ENCODE measurements around the gene C17orf114.

The C17orf114 gene

DNA sequence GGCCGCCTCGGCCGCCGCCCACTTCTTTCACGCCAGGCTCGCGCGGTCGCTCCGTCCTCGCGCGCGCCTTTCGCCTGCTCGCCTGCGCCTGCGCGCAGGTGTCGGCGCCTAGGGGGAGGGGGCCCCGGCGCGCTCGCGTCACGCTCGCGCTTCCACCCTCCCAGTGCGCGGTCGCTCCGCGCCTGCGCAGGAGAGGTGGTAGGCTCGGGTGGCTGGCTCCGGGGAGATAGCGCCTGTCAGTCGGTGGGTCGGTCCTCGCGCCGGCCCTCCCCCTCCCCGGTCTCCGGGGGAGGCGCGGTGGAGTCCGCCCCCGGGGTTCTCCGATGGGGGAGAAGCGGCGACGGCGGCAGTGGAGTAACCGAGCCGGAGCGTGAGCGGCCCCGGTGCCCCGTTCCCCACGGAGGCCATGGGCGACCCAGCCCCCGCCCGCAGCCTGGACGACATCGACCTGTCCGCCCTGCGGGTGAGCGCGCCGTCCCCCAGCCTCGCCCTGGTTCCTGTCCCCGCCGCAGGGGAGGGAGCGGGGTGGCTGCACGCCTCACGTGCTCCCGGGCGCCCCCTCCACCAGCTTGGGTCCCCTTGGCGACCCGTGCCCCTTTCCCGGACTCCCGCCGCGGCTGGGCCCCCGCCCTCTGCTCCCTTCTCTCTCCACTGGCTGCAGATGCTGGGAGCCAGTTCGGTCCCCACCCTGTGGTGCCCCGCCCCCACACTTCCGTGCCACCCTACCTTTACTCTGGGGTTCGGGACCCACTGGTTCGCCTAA is 31.2 kb upstream of the C17orf114 start, which contains the start of gene MINK1 (continued):
- TF ChIP-seq, protein P1, sequence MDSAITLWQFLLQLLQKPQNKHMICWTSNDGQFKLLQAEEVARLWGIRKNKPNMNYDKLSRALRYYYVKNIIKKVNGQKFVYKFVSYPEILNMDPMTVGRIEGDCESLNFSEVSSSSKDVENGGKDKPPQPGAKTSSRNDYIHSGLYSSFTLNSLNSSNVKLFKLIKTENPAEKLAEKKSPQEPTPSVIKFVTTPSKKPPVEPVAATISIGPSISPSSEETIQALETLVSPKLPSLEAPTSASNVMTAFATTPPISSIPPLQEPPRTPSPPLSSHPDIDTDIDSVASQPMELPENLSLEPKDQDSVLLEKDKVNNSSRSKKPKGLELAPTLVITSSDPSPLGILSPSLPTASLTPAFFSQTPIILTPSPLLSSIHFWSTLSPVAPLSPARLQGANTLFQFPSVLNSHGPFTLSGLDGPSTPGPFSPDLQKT (IDR thresholded peaks at IDR 0.05; ENCODE audit: borderline replicate concordance, low read depth, low read length) = no peak
- no peak for TF ChIP-seq ZNF530 (tag by site-specific recombination; IDR thresholded peaks at IDR 0.05; ENCODE audit: low read depth)
- no peak for TF ChIP-seq ZNF155 (tag by site-specific recombination; IDR thresholded peaks at IDR 0.05)
- 0 out of 2 replicates have a peak, but pooled peaks have one; percentile 60 for TF ChIP-seq ZNF391 (tag by site-specific recombination; IDR thresholded peaks at IDR 0.05; ENCODE audit: borderline replicate concordance, low read depth)
- TF ChIP-seq ZNF2 (tag by site-specific recombination; IDR thresholded peaks at IDR 0.05) = no peak; the same call in 1 of the 2 replicates
- peak; percentile 69 for TF ChIP-seq KLF16 (tag by site-specific recombination; IDR thresholded peaks at IDR 0.05)
- no peak for TF ChIP-seq SCRT1 (tag by site-specific recombination; IDR thresholded peaks at IDR 0.05; ENCODE audit: borderline replicate concordance)
- peak; percentile 72 for TF ChIP-seq SP2 (tag by site-specific recombination; IDR thresholded peaks at IDR 0.05)
- TF ChIP-seq KLF10 (tag by site-specific recombination; IDR thresholded peaks at IDR 0.05) = peak; percentile 85; the same call in 1 of the 2 replicates
- TF ChIP-seq OVOL3 (tag by site-specific recombination; IDR thresholded peaks at IDR 0.05) = no peak
- peak; percentile 16; the same call in 1 of the 2 replicates for TF ChIP-seq ZNF623 (tag by site-specific recombination; IDR thresholded peaks at IDR 0.05)
- peak; percentile 95 for TF ChIP-seq GLIS2 (tag by site-specific recombination; IDR thresholded peaks at IDR 0.05)
- no peak; the same call in 1 of the 2 replicates for TF ChIP-seq ZNF629 (tag by site-specific recombination; IDR thresholded peaks at IDR 0.05)
- TF ChIP-seq ZFP41 (tag by site-specific recombination; IDR thresholded peaks at IDR 0.05; ENCODE audit: borderline replicate concordance) = no peak
- TF ChIP-seq, protein P2, sequence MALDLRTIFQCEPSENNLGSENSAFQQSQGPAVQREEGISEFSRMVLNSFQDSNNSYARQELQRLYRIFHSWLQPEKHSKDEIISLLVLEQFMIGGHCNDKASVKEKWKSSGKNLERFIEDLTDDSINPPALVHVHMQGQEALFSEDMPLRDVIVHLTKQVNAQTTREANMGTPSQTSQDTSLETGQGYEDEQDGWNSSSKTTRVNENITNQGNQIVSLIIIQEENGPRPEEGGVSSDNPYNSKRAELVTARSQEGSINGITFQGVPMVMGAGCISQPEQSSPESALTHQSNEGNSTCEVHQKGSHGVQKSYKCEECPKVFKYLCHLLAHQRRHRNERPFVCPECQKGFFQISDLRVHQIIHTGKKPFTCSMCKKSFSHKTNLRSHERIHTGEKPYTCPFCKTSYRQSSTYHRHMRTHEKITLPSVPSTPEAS (tag by site-specific recombination; IDR thresholded peaks at IDR 0.05) = no peak
- no peak for TF ChIP-seq ZNF514 (tag by site-specific recombination; IDR thresholded peaks at IDR 0.05)
- TF ChIP-seq, protein P3, sequence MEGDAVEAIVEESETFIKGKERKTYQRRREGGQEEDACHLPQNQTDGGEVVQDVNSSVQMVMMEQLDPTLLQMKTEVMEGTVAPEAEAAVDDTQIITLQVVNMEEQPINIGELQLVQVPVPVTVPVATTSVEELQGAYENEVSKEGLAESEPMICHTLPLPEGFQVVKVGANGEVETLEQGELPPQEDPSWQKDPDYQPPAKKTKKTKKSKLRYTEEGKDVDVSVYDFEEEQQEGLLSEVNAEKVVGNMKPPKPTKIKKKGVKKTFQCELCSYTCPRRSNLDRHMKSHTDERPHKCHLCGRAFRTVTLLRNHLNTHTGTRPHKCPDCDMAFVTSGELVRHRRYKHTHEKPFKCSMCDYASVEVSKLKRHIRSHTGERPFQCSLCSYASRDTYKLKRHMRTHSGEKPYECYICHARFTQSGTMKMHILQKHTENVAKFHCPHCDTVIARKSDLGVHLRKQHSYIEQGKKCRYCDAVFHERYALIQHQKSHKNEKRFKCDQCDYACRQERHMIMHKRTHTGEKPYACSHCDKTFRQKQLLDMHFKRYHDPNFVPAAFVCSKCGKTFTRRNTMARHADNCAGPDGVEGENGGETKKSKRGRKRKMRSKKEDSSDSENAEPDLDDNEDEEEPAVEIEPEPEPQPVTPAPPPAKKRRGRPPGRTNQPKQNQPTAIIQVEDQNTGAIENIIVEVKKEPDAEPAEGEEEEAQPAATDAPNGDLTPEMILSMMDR (tag by site-specific recombination; IDR thresholded peaks at IDR 0.05) = peak; percentile 59
- TF ChIP-seq EGR2 (tag by site-specific recombination; IDR thresholded peaks at IDR 0.05; ENCODE audit: low read depth) = peak; percentile 42; the same call in 1 of the 2 replicates
- peak; percentile 49; the same call in 1 of the 2 replicates for TF ChIP-seq SP7 (tag by site-specific recombination; IDR thresholded peaks at IDR 0.05)
- TF ChIP-seq, protein P4, sequence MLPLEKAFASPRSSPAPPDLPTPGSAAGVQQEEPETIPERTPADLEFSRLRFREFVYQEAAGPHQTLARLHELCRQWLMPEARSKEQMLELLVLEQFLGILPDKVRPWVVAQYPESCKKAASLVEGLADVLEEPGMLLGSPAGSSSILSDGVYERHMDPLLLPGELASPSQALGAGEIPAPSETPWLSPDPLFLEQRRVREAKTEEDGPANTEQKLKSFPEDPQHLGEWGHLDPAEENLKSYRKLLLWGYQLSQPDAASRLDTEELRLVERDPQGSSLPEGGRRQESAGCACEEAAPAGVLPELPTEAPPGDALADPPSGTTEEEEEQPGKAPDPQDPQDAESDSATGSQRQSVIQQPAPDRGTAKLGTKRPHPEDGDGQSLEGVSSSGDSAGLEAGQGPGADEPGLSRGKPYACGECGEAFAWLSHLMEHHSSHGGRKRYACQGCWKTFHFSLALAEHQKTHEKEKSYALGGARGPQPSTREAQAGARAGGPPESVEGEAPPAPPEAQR (tag by site-specific recombination; IDR thresholded peaks at IDR 0.05) = no peak
- TF ChIP-seq ZNF324 (tag by site-specific recombination; IDR thresholded peaks at IDR 0.05) = peak; percentile 46; the same call in 1 of the 2 replicates
- TF ChIP-seq ZNF558 (tag by site-specific recombination; IDR thresholded peaks at IDR 0.05) = no peak
- TF ChIP-seq ZNF24 (tag by site-specific recombination; IDR thresholded peaks at IDR 0.05) = 0 out of 2 replicates have a peak, but pooled peaks have one; percentile 37
- peak; percentile 49 for TF ChIP-seq ZFHX2 (tag by site-specific recombination; conservative IDR thresholded peaks at IDR 0.05)
- TF ChIP-seq, protein P5, sequence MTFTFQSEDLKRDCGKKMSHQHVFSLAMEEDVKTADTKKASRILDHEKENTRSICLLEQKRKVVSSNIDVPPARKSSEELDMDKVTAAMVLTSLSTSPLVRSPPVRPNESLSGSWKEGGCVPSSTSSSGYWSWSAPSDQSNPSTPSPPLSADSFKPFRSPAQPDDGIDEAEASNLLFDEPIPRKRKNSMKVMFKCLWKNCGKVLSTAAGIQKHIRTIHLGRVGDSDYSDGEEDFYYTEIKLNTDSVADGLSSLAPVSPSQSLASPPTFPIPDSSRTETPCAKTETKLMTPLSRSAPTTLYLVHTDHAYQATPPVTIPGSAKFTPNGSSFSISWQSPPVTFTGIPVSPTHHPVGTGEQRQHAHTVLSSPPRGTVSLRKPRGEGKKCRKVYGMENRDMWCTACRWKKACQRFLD (tag by site-specific recombination; IDR thresholded peaks at IDR 0.05) = no peak
- TF ChIP-seq ZNF426 (tag by site-specific recombination; IDR thresholded peaks at IDR 0.05) = no peak
- peak; percentile 74; the same call in 1 of the 2 replicates for TF ChIP-seq KLF9 (tag by site-specific recombination; IDR thresholded peaks at IDR 0.05; ENCODE audit: low read depth)
- no peak for TF ChIP-seq ZNF37A (tag by site-specific recombination; IDR thresholded peaks at IDR 0.05)
- TF ChIP-seq, protein P6, sequence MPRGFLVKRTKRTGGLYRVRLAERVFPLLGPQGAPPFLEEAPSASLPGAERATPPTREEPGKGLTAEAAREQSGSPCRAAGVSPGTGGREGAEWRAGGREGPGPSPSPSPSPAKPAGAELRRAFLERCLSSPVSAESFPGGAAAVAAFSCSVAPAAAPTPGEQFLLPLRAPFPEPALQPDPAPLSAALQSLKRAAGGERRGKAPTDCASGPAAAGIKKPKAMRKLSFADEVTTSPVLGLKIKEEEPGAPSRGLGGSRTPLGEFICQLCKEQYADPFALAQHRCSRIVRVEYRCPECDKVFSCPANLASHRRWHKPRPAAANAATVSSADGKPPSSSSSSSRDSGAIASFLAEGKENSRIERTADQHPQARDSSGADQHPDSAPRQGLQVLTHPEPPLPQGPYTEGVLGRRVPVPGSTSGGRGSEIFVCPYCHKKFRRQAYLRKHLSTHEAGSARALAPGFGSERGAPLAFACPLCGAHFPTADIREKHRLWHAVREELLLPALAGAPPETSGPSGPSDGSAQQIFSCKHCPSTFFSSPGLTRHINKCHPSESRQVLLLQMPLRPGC (tag by site-specific recombination; IDR thresholded peaks at IDR 0.05) = peak; percentile 18; the same call in 1 of the 2 replicates

Data from HEK293 (cell line).